Progenitor cell of endocrine pancreas (in vitro differentiated cells): ENCODE results near the gene UGT1A4. TPM values are rescaled to one million over a fixed set of nuclear protein-coding genes. Genes with fewer than 3 reads are reported as not detected.
"Not testable (repeated sequence)": the region's sequence is repeated elsewhere in the genome, so short reads cannot be mapped to it uniquely, and the experiment has no call there.

Source experiments
- DNase-seq: peaks from one replicate; pipeline ENCODE4 v3.0.0; 2021; ENCODE audit warnings: low spot score; ENCODE audit not compliant: unreplicated experiment
- H3K27ac Mint-ChIP-seq: 2 replicates; pipeline ENCODE4 v1.8.0; 2021; ENCODE audit warnings: mild to moderate bottlenecking, moderate library complexity, mixed read lengths
- H3K27me3 Mint-ChIP-seq: 2 replicates; pipeline ENCODE4 v1.8.0; 2021; ENCODE audit warnings: mixed read lengths
- H3K36me3 Mint-ChIP-seq: 2 replicates; pipeline ENCODE4 v1.8.0; 2022; ENCODE audit warnings: mixed read lengths; ENCODE audit not compliant: insufficient read depth
- H3K4me1 Mint-ChIP-seq: 2 replicates; pipeline ENCODE4 v1.8.0; 2021; ENCODE audit warnings: low read depth, mixed read lengths
- H3K4me3 Mint-ChIP-seq: 2 replicates; pipeline ENCODE4 v1.8.0; 2021; ENCODE audit warnings: low read depth, mild to moderate bottlenecking, moderate library complexity, mixed read lengths
- H3K9me3 Mint-ChIP-seq: 2 replicates; pipeline ENCODE4 v1.8.0; 2021; ENCODE audit warnings: low read depth, mixed read lengths
- total RNA-seq: library from RNA; stranded (reverse); gene quantifications from 2 replicates; pipeline ENCODE4 v1.2.1, GENCODE V29; 2021
- TF ChIP-seq, protein P1 (sequence below): fragments of 200-600 bp; sonication (generic); IDR thresholded peaks from one replicate; pipeline ENCODE4 v1.5.0; 2021; ENCODE audit warnings: antibody characterized with exemption, mild to moderate bottlenecking; ENCODE audit not compliant: unreplicated experiment

UGT1A4 gene
- total RNA-seq, 1 donor from 2014 or later: not detected

DNA sequence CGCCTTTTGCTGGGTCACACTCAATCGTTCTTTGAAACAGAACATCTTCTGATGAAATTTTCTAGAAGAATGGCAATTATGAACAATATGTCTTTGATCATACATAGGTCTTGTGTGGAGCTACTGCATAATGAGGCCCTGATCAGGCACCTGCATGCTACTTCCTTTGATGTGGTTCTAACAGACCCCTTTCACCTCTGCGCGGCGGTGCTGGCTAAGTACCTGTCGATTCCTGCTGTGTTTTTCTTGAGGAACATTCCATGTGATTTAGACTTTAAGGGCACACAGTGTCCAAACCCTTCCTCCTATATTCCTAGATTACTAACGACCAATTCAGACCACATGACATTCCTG lies 5.3 kb upstream of the UGT1A4 start:
- peaks cover 10% of the 10 kb centered on the region for H3K4me1 Mint-ChIP-seq
- H3K4me3 Mint-ChIP-seq: no peak overlapping the region
- no peaks in the 10 kb centered on the region for H3K36me3 Mint-ChIP-seq
- TF ChIP-seq, protein P1, sequence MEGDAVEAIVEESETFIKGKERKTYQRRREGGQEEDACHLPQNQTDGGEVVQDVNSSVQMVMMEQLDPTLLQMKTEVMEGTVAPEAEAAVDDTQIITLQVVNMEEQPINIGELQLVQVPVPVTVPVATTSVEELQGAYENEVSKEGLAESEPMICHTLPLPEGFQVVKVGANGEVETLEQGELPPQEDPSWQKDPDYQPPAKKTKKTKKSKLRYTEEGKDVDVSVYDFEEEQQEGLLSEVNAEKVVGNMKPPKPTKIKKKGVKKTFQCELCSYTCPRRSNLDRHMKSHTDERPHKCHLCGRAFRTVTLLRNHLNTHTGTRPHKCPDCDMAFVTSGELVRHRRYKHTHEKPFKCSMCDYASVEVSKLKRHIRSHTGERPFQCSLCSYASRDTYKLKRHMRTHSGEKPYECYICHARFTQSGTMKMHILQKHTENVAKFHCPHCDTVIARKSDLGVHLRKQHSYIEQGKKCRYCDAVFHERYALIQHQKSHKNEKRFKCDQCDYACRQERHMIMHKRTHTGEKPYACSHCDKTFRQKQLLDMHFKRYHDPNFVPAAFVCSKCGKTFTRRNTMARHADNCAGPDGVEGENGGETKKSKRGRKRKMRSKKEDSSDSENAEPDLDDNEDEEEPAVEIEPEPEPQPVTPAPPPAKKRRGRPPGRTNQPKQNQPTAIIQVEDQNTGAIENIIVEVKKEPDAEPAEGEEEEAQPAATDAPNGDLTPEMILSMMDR: no peak
- H3K27ac Mint-ChIP-seq: no peak overlapping the region
- peaks cover 5% of the 10 kb centered on the region for H3K27me3 Mint-ChIP-seq
- no peak for DNase-seq
- H3K9me3 Mint-ChIP-seq: peaks cover under 1% of the 10 kb centered on the region

DNA sequence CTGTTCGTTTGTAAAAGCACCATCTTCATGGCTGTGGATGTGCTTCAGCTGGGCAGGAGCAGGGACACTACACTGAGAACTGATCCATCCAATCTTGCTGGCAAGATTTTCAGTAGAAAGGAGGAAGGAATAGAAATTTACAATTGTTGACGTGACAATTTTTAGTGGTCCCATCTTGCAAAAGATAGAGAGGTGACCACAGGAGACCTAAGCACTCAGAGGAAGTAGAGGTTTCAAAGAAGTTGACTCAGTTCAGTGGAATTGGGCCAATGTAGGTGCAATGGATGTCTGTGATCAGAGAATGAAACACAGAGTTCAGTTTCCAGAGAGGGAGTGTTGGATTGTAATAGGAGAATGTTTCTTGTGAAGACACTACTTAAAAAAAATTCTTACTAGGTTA lies 4.4 kb upstream of the UGT1A4 start:
- Mint-ChIP-seq H3K27me3 (peaks cover 5% of the 10 kb centered on the region), H3K4me1 (peaks cover 13% of the 10 kb centered on the region), H3K36me3 (no peaks in the 10 kb centered on the region), H3K27ac (no peak overlapping the region), H3K9me3 (peaks cover 6% of the 10 kb centered on the region), H3K4me3 (no peak overlapping the region)
- no peak for DNase-seq
- TF ChIP-seq, protein P1: no peak

DNA sequence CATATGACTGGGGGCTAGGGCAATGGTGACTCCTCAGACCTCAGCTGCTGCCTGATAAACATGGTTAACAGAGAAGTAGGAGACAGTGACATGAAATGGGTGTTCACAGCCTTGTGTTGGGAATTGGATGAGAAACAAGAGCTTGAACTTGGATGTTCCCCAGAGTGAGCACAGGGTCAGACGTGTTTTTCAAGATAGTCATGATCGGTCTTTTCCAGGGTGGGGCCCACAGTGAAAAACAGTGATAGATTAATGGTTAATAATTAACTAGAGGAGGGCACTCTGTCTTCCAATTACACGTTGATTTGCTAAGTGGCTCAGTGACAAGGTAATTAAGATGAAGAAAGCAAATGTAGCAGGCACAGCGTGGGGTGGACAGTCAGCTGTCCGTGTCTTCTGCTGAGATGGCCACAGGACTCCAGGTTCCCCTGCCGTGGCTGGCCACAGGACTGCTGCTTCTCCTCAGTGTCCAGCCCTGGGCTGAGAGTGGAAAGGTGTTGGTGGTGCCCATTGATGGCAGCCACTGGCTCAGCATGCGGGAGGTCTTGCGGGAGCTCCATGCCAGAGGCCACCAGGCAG lies 10.3 kb downstream of the UGT1A4 start, which contains the start of gene UGT1A3:
TSS of gene UGT1A3 (plus strand) at position 320 of the 579 bp plus-strand sequence. CDS start at position 405, 85 bp downstream.
- no peaks in the 10 kb centered on the region for H3K27me3 Mint-ChIP-seq
- H3K36me3 Mint-ChIP-seq: no peaks in the 10 kb centered on the region
- H3K27ac Mint-ChIP-seq: no peak within 1 kb of the TSS
- H3K9me3 Mint-ChIP-seq: peaks cover 5% of the 10 kb centered on the region
- no peak within 1 kb of the TSS for H3K4me3 Mint-ChIP-seq
- DNase-seq: no peak
- TF ChIP-seq, protein P1: no peak
- H3K4me1 Mint-ChIP-seq: peaks cover 9% of the 10 kb centered on the region

DNA sequence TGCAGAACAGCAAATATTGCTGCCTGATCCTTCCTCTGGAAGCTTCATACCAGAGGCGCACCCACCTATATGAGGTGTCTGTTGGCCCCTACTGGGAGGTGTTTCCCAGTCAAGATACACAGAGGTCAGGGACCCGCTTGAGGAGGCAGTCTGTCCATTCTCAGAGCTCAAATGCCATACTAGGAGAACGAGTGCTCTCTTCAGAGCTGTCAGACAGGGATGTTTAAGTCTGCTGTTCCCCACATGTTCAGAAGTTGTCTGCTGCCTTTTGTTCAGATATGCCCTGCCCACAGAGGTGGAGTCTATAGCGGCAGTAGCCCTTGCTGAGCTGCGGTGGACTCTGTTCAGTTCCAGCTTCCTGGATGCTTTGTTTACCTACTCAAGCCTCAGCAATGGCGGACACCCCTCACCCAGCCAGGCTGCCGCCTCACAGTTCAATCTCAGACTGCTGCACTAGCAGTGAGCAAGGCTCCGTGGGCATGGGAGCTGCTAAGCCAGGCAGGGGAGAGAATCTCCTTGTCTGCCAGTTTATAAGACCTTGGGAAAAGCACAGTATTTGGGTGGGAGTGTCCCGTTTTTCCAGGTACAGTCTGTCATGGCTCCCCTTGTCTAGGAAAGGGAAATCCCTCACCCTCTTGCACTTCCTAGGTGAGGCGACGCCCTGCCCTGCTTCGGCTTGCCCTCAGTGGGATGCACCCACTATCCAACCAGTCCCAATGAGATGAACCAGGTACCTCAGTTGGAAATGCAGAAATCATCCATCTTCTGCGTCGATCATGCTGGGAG lies 18.5 kb downstream of the UGT1A4 start:
- H3K9me3 Mint-ChIP-seq: peaks cover 13% of the 10 kb centered on the region
- H3K27me3 Mint-ChIP-seq, DNase-seq, H3K27ac Mint-ChIP-seq, H3K36me3 Mint-ChIP-seq, H3K4me3 Mint-ChIP-seq: not testable (repeated sequence)
- H3K4me1 Mint-ChIP-seq: peaks cover 11% of the 10 kb centered on the region

DNA sequence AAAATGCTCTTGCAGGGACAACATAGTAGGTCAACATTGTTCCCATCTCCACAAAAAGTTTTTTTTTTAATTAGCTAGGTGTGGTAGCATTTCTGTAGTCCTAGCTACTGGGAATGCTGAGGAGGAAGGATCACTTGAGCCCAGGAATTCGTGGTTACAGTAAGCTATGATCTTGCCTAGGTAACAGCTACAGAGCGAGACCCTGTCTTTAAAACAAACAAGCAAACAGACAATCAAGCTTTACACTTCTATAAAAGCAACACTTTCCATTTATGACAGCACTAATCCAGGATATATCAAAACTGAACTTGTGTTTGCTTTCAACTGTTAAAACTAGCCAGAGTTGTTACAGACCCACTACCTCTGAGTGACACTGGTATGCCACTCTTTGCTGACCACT lies 22.3 kb downstream of the UGT1A4 start:
- peaks cover 13% of the 10 kb centered on the region for H3K9me3 Mint-ChIP-seq

More for the DNA sequence above, 22.3 kb downstream of the UGT1A4 start:
- Mint-ChIP-seq H3K4me3 (no peak overlapping the region), H3K4me1 (peaks cover 4% of the 10 kb centered on the region), H3K27ac (no peak overlapping the region), H3K27me3 (peaks cover 4% of the 10 kb centered on the region), H3K36me3 (no peaks in the 10 kb centered on the region)
- TF ChIP-seq, protein P1: no peak
- no peak for DNase-seq
